Medulla oblongata (tissue), 1 donor: Measurements from ENCODE around the gene TUBB2B.
"Not testable (repeated sequence)": the region's sequence is repeated elsewhere in the genome, so short reads cannot be mapped to it uniquely, and the experiment has no call there.

Experiments
- DNase-seq: peaks from one replicate; pipeline ENCODE4 v3.0.0-alpha.2; 2015; ENCODE audit errors: extremely low spot score

TUBB2B gene

GRCh38 chr6:3258720-3259490 lies 31.5 kb upstream of the TUBB2B start, which contains the start of gene PSMG4:
TSS of gene PSMG4 (plus strand) at chr6:3258947. CDS start at chr6:3259023, 76 bp downstream.
- DNase-seq: peak; percentile 92

- no peak for DNase-seq
These were observed 30.7 kb upstream of the TUBB2B start for GRCh38 chr6:3258201-3258600.

GRCh38 chr6:3253597-3253961 lies 26.1 kb upstream of the TUBB2B start:
- no peak for DNase-seq

GRCh38 chr6:3252861-3253596 lies 25.6 kb upstream of the TUBB2B start:
- DNase-seq: no peak

GRCh38 chr6:3252369-3252768 lies 24.9 kb upstream of the TUBB2B start:
- no peak for DNase-seq

GRCh38 chr6:3251462-3252314 lies 24.2 kb upstream of the TUBB2B start:
- peak; percentile 91 for DNase-seq

GRCh38 chr6:3250231-3250675 lies 22.8 kb upstream of the TUBB2B start:
- peak; percentile 69 for DNase-seq

- DNase-seq: no peak
These were observed 22.4 kb upstream of the TUBB2B start for GRCh38 chr6:3249821-3250220.

- DNase-seq: peak; percentile 97
These were observed 20.0 kb upstream of the TUBB2B start for GRCh38 chr6:3247255-3248146.

- DNase-seq: no peak
These were observed 17.8 kb upstream of the TUBB2B start for GRCh38 chr6:3245216-3245615.

GRCh38 chr6:3244832-3245161 lies 17.3 kb upstream of the TUBB2B start:
- not testable (repeated sequence) for DNase-seq

GRCh38 chr6:3244003-3244831 lies 16.8 kb upstream of the TUBB2B start:
- DNase-seq: no peak

GRCh38 chr6:3242768-3243167 lies 15.3 kb upstream of the TUBB2B start:
- no peak for DNase-seq

GRCh38 chr6:3241745-3242144 lies 14.3 kb upstream of the TUBB2B start:
- DNase-seq: not testable (repeated sequence)

- no peak for DNase-seq
These were observed 13.1 kb upstream of the TUBB2B start for GRCh38 chr6:3240595-3240994.

- DNase-seq: no peak
These were observed 11.8 kb upstream of the TUBB2B start for GRCh38 chr6:3239110-3239830.

GRCh38 chr6:3237761-3238662 lies 10.6 kb upstream of the TUBB2B start:
- DNase-seq: no peak

GRCh38 chr6:3236005-3236404 lies 8.6 kb upstream of the TUBB2B start:
- no peak for DNase-seq

- DNase-seq: no peak
These were observed 8.0 kb upstream of the TUBB2B start for GRCh38 chr6:3235486-3235885.
